Ovary (tissue), 9 donors: ENCODE measurements around the gene CRACDL. TPM values are rescaled to one million over a fixed set of nuclear protein-coding genes. Genes with fewer than 3 reads are reported as not detected.

Experiments
- DNase-seq, 5 donors: peaks; one replicate each; pipeline ENCODE4 v3.0.0-alpha.2; 2019 to 2020
- H3K27ac ChIP-seq, 2 donors: fragments of 200-600 bp; one replicate each; pipeline versions ENCODE4 v1.5.1 to v1.8.0; 2019 to 2022
- H3K27me3 ChIP-seq: fragments of 200-600 bp; one replicate; pipeline ENCODE4 v1.8.0; 2022
- H3K36me3 ChIP-seq: fragments of 200-600 bp; sonication (generic); one replicate; pipeline ENCODE4 v1.5.1; 2019
- H3K4me1 ChIP-seq: one replicate; pipeline ENCODE4 v1.8.1; 2013; ENCODE audit warnings: mild to moderate bottlenecking, moderate library complexity; ENCODE audit not compliant: insufficient read depth
- H3K4me3 ChIP-seq: fragments of 200-600 bp; sonication (generic); one replicate; pipeline ENCODE4 v1.5.1; 2017
- H3K9me3 ChIP-seq, 2 donors: fragments of 200-600 bp in 1 of 2; sonication (generic) in 1 of 2; one replicate each; pipeline versions ENCODE4 v1.5.1 to v1.8.1; 2013 to 2019; ENCODE audit warnings: mild to moderate bottlenecking in 1 of 2, moderate library complexity in 1 of 2
- CTCF ChIP-seq, 3 donors: fragments of 450-650 bp in 2 of 3; fragments of 200-600 bp in 1 of 3; IDR thresholded peaks; one replicate each; pipeline versions ENCODE4 v1.5.1 to v1.8.0; 2016 to 2022; ENCODE audit warnings: antibody characterized with exemption in 3 of 3, mild to moderate bottlenecking in 1 of 3
- EP300 ChIP-seq: sonication (generic); formaldehyde crosslinking; IDR thresholded peaks from one replicate; pipeline ENCODE4 v1.6.1; 2017; ENCODE audit warnings: antibody characterized with exemption
- POLR2A ChIP-seq: fragments of 450-650 bp; IDR thresholded peaks from one replicate; pipeline ENCODE4 v1.6.1; 2017; ENCODE audit warnings: antibody characterized with exemption, mild to moderate bottlenecking, moderate library complexity
- WGBS, 3 donors: extraction: QIAGEN DNeasy Blood & Tissue Kit in 1 of 3; methylation state at CpG; one replicate each; pipeline versions ENCODE4 v1.1.5 to v1.1.7; 2013 to 2017; 5-methylcytosine and 5-hydroxymethylcytosine counted together
- intact Hi-C, 4 donors: fragments of 100-400 bp; cut with DNase I; formaldehyde crosslinking; loops; one replicate each; pipeline versions ENCODE4 v1.11.0 to v1.15.1; 2022 to 2023
- polyA plus RNA-seq, 2 donors: library from polyadenylated mRNA; stranded (reverse); fragments of 200-250 nt in 1 of 2; fragments of 350-450 nt in 1 of 2; fragmentation: Illumina TruSeq in 1 of 2; extraction: RNeasy Lipid Tissue Mini Kit (QIAGEN cat#74804) in 1 of 2; gene quantifications; one replicate each; pipeline ENCODE4 v1.2.3, GENCODE V29; 2013 to 2014
- total RNA-seq, 7 donors: library from RNA; depleted of rRNA in 2 of 7; stranded (reverse); fragments of >200 nt in 2 of 7; fragmentation: NEBNext Ultra II Directional in 3 of 7; extraction: Animal tissue kit (Norgen Biotek cat#: 25700) in 3 of 7; gene quantifications; one replicate each; pipeline versions ENCODE4 v1.1.0 to v1.2.4, GENCODE V29; 2016 to 2023
- donor health status: DM: no; HTN: no; CAD: no; lungs with moderate emphysema.
- donor health status: DM: no; HTN: no; CAD: no.
- donor health status: Bipolar disorder and iron deficiency.
- donor health status: DM: yes; HTN: yes; CAD: no.
- donor health status: DM: no; HTN: no; CAD: no.
- donor health status: DM: yes; HTN: yes; CAD: no.

CRACDL gene
- total and polyA plus RNA-seq, 9 donors = 1.2 to 22.4 (median 2.7) TPM

- TF ChIP-seq CTCF (IDR thresholded peaks at IDR 0.05) (no peak), POLR2A (no peak), EP300 (no peak)
- no peak for DNase-seq
- H3K36me3 ChIP-seq = no peaks in the 10 kb centered on the region
- H3K9me3 ChIP-seq = no peaks in the 10 kb centered on the region
- no peak overlapping the region for H3K4me3 ChIP-seq
- no peak overlapping the region for H3K27ac ChIP-seq
- 66 to 76% (median 69%) methylated on average over 8 of the region's 8 CpGs for WGBS, 3 donors
- intact Hi-C loops = no loop called here
- H3K27me3 ChIP-seq = no peaks in the 10 kb centered on the region
- no peaks in the 10 kb centered on the region for H3K4me1 ChIP-seq
Observed at GRCh38 chr2:98787700-98788099, 148.3 kb downstream of the CRACDL start.

DNA sequence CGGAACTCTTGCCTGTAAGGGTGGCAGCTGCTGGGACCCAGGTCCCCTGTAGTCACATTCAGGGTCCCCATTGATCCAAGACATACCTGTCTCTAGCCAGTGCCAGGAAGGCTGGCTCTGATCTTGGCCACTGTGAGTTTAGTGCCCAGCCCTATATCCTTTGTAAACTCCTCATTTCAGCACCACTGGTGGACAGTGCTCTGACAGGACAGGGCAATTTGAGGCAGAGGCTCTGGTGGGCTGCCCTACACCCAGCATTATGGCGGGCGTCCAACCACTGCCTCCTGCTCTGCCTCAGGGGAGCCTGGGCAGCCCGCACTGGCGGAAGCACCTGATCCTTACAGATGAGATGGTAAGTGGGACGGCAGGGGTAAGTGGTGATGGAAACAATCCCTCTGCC, 149.8 kb downstream of the CRACDL start:
- no peak for DNase-seq
- H3K4me3 ChIP-seq = no peak overlapping the region
- no peak for TF ChIP-seq POLR2A
- no peak overlapping the region for H3K27ac ChIP-seq
- no peaks in the 10 kb centered on the region for H3K4me1 ChIP-seq
- intact Hi-C loops = no loop called here
- H3K27me3 ChIP-seq = no peaks in the 10 kb centered on the region
- no peaks in the 10 kb centered on the region for H3K36me3 ChIP-seq
- 89 to 90% (median 89%) methylated on average over 6 of the region's 6 CpGs for WGBS, 3 donors
- no peaks in the 10 kb centered on the region for H3K9me3 ChIP-seq

- Histone ChIP-seq H3K27ac (no peak overlapping the region), H3K4me3 (no peak overlapping the region), H3K36me3 (no peaks in the 10 kb centered on the region), H3K9me3 (no peaks in the 10 kb centered on the region), H3K27me3 (no peaks in the 10 kb centered on the region), H3K4me1 (no peaks in the 10 kb centered on the region)
- TF ChIP-seq CTCF (IDR thresholded peaks at IDR 0.05) = no peak
- TF ChIP-seq EP300 = no peak
- TF ChIP-seq POLR2A = no peak
- intact Hi-C loops = no loop called here
- DNase-seq = no peak
Observed at GRCh38 chr2:98782570-98782969, 153.5 kb downstream of the CRACDL start.

GRCh38 chr2:98781822-98782221, 154.2 kb downstream of the CRACDL start:
- DNase-seq = no peak
- no peaks in the 10 kb centered on the region for H3K27me3 ChIP-seq
- H3K27ac ChIP-seq = no peak overlapping the region
- H3K4me3 ChIP-seq = no peak overlapping the region
- intact Hi-C loops = no loop called here
- H3K36me3 ChIP-seq = no peaks in the 10 kb centered on the region
- WGBS, 3 donors = 95 to 100% (median 100%) methylated on average over 1 of the region's 1 CpG
- TF ChIP-seq CTCF (IDR thresholded peaks at IDR 0.05) = no peak
- TF ChIP-seq EP300 = no peak
- no peak for TF ChIP-seq POLR2A
- H3K9me3 ChIP-seq = no peaks in the 10 kb centered on the region
- H3K4me1 ChIP-seq = no peaks in the 10 kb centered on the region

DNA sequence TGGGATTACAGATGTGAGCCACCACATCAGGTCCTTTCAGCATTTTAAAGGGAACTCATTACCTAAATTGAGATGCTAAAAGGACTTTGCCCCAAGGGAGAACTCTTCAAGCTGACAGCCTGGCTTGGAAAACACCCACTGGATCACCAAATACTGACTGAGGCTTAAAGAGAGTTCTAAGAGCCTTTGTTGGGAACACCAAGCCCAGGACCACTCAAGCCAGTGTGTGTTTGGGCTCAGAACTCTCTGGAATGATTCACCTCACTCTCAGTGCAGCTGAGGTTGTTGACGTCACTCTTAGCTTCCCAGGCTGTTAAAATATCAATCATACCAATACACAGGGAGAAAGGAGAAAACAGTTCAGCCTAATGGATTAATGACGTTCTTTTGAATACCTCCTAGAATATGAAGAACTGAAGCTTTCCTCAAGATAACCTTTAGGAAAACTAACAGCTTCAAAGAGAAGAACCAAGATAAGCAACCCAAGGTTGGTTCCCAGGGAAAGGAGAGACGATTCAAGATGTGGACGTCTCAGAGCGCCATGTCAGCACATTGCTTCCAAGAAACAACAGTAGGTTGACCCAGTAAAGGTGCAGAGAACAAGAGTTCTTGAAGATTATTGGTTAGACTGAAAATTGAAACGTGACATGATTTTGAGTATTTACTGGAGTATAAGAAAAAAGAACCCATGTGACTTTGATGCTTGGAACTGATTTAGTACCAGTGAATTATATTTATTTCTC, 157.1 kb downstream of the CRACDL start:
- no peaks in the 10 kb centered on the region for H3K9me3 ChIP-seq
- no peak overlapping the region for H3K27ac ChIP-seq
- intact Hi-C loops = no loop called here
- WGBS, 3 donors = 72 to 80% (median 78%) methylated on average over 6 of the region's 6 CpGs
- no peak overlapping the region for H3K4me3 ChIP-seq
- H3K36me3 ChIP-seq = no peaks in the 10 kb centered on the region
- H3K27me3 ChIP-seq = no peaks in the 10 kb centered on the region
- DNase-seq = no peak
- H3K4me1 ChIP-seq = no peaks in the 10 kb centered on the region
- TF ChIP-seq CTCF (IDR thresholded peaks at IDR 0.05) = no peak
- no peak for TF ChIP-seq EP300
- no peak for TF ChIP-seq POLR2A
